H1 (cell line): Measurements from ENCODE around the gene RAB40B. TPM values are rescaled to one million over a fixed set of nuclear protein-coding genes. Genes with fewer than 3 reads are reported as not detected.

Experiments
- GABPA ChIP-seq: IDR thresholded peaks from 2 replicates; pipeline ENCODE4 v1.6.1; 2011; ENCODE audit warnings: mild to moderate bottlenecking, low read length, moderate library complexity, borderline replicate concordance; ENCODE audit not compliant: insufficient read depth
- HDAC2 ChIP-seq, 2 experiments: fragments of 300-600 bp in 1 of 2; sonication (generic) in 1 of 2; IDR thresholded peaks; 2 replicates each; pipeline ENCODE4 v1.6.1; 2011 to 2012; ENCODE audit warnings: low read depth in 2 of 2, low read length in 2 of 2, mild to moderate bottlenecking in 2 of 2, moderate library complexity in 2 of 2, borderline replicate concordance in 1 of 2, inconsistent platforms in 1 of 2
- PHF8 ChIP-seq: fragments of 200-600 bp; sonication (generic); conservative IDR thresholded peaks from 2 replicates; pipeline ENCODE4 v1.7.1; 2012; ENCODE audit warnings: low read depth, mild to moderate bottlenecking, inconsistent platforms, low read length, moderate library complexity
- SIN3A ChIP-seq, 2 experiments: IDR thresholded peaks in 1 of 2; conservative IDR thresholded peaks in 1 of 2; 2 replicates each; pipeline ENCODE4 v1.6.1; 2011 to 2012; ENCODE audit warnings: low read length in 2 of 2, improper control_type of control experiment in 1 of 2, low read depth in 1 of 2, mild to moderate bottlenecking in 1 of 2
- SIX5 ChIP-seq: IDR thresholded peaks from 2 replicates; pipeline ENCODE4 v1.6.1; 2011; ENCODE audit warnings: mild to moderate bottlenecking, low read depth, low read length
- polyA plus RNA-seq, 7 experiments: library from polyadenylated mRNA; depleted of rRNA in 3 of 7; stranded (reverse) in 5 of 7; unstranded in 2 of 7; fragments of >200 nt in 5 of 7; fragments of 200-250 nt in 2 of 7; gene quantifications; 1 replicate in 5 of 7; 2 replicates in 1 of 7; 4 replicates in 1 of 7; pipeline versions ENCODE4 v1.2.1 to v1.2.3, GENCODE V29; 2011 to 2013; ENCODE audit warnings: missing spikeins in 2 of 7, mixed read lengths in 2 of 7
- total RNA-seq: library from RNA; stranded (reverse); fragmentation: NEBNext Ultra II Directional; extraction: Animal tissue kit (Norgen Biotek cat#: 25700); gene quantifications from 2 replicates; pipeline ENCODE4 v1.2.1, GENCODE V29; 2021

Gene RAB40B
- total and polyA plus RNA-seq, 2 of the 8 experiments (the other 6 are each of a cell fraction or from before 2014, with no cell fraction given): 3.1 to 4.6 TPM

GRCh38 chr17:82681547-82681946 is 17.0 kb downstream of the RAB40B start (continued):
- TF ChIP-seq GABPA (no peak), SIN3A (conservative IDR thresholded peaks at IDR 0.05 in 1 of 2, IDR thresholded peaks at IDR 0.05 in 1 of 2; ENCODE audit: low read depth in 1 of 2, low read length in 2 of 2) (no peak), PHF8 (no peak), HDAC2 (IDR thresholded peaks at IDR 0.05; ENCODE audit: borderline replicate concordance in 1 of 2, low read depth in 2 of 2, low read length in 2 of 2) (no peak), SIX5 (no peak)
